DND-41 (cell line): Measurements from ENCODE around the gene MAP3K9.
"Not testable (repeated sequence)": the region's sequence is repeated elsewhere in the genome, so short reads cannot be mapped to it uniquely, and the experiment has no call there.

Experiments used
- ATAC-seq: fragments of 200-7000 bp; cut with Tn5 transposase; 3 replicates; pipeline ENCODE4 v1.9.1; 2021; ENCODE audit warnings: low read depth; ENCODE audit not compliant: insufficient read depth
- DNase-seq: peaks from one replicate; pipeline ENCODE4 v3.0.0-alpha.2; 2020
- H2AFZ ChIP-seq: 2 replicates; pipeline ENCODE4 v1.6.0; 2012; ENCODE audit warnings: low read depth, low read length
- H3K27ac ChIP-seq: 2 replicates; pipeline ENCODE4 v1.5.1; 2012; ENCODE audit warnings: low read length, inconsistent platforms
- H3K27me3 ChIP-seq: fragments of 200-600 bp; sonication (generic); 2 replicates; pipeline ENCODE4 v1.6.0; 2012; ENCODE audit warnings: low read length, mild to moderate bottlenecking, inconsistent platforms; ENCODE audit not compliant: insufficient read depth, poor library complexity
- H3K36me3 ChIP-seq: 2 replicates; pipeline ENCODE4 v1.5.1; 2012; ENCODE audit warnings: low read length, inconsistent platforms; ENCODE audit not compliant: insufficient read depth
- H3K4me1 ChIP-seq: 2 replicates; pipeline ENCODE4 v1.5.1; 2012; ENCODE audit warnings: mild to moderate bottlenecking, low read length; ENCODE audit not compliant: insufficient read depth
- H3K4me2 ChIP-seq: 2 replicates; pipeline ENCODE4 v1.6.0; 2012; ENCODE audit warnings: mild to moderate bottlenecking, moderate library complexity, low read length, inconsistent platforms; ENCODE audit not compliant: insufficient read depth
- H3K4me3 ChIP-seq, 2 experiments: fragments of 200-600 bp in 1 of 2; shearing (Covaris generic) in 1 of 2; 2 replicates each; pipeline ENCODE4 v1.5.1; 2012 to 2016; ENCODE audit warnings: inconsistent platforms in 2 of 2, low read length in 2 of 2, mild to moderate bottlenecking in 2 of 2, low read depth in 1 of 2, moderate library complexity in 1 of 2
- H3K79me2 ChIP-seq: 2 replicates; pipeline ENCODE4 v1.6.0; 2012; ENCODE audit warnings: low read length, inconsistent platforms; ENCODE audit not compliant: insufficient read depth
- H3K9ac ChIP-seq: 2 replicates; pipeline ENCODE4 v1.6.0; 2012; ENCODE audit warnings: low read depth, mild to moderate bottlenecking, inconsistent platforms, low read length, moderate library complexity
- H3K9me3 ChIP-seq: 2 replicates; pipeline ENCODE4 v1.5.1; 2012; ENCODE audit warnings: low read length, moderate library complexity, mild to moderate bottlenecking, inconsistent platforms; ENCODE audit not compliant: insufficient read depth, severe bottlenecking
- H4K20me1 ChIP-seq: 2 replicates; pipeline ENCODE4 v1.6.0; 2012; ENCODE audit warnings: low read length; ENCODE audit not compliant: insufficient read depth
- CTCF ChIP-seq: IDR thresholded peaks from 2 replicates; pipeline ENCODE4 v1.5.1; 2012; ENCODE audit warnings: borderline replicate concordance, low read length, moderate library complexity, mild to moderate bottlenecking; ENCODE audit not compliant: poor library complexity, severe bottlenecking; ENCODE audit errors: extremely low read depth
- EZH2 ChIP-seq: IDR thresholded peaks from 3 replicates; pipeline ENCODE4 v1.6.1; 2012; ENCODE audit warnings: borderline replicate concordance, low read depth, mild to moderate bottlenecking, moderate library complexity, low read length, inconsistent platforms; ENCODE audit not compliant: severe bottlenecking

The MAP3K9 gene

DNA sequence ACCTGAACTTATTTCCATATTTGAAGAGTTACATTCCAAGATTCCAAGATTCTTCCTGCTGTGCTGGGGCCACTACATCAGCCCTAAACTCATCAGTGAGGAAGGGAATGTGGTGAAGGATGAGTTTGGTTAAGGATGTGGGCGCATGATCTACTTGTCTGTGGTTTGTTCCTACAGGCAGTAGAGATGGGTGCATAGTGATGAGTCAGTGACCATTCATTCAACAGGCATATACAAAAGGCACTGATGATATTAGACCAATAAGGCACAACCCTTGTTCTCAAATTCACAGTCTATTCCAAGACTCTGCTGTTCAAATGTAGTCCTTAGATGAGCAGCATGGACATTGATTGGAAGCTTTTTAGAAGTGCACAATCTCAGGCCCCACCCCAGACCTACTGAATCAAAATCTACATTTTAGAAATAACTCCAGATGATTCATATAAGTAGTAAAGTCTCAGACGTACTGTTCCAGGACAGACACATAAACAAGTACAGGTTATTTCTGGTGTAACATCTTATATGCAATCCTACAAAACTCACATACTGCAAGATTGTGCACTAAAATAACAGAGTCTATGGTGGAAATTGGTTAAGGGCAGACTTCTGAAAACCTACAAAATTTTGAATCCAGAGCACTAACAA lies 47.7 kb upstream of the MAP3K9 start:
- no peaks in the 10 kb centered on the region for H3K36me3 ChIP-seq
- DNase-seq (no peak), ATAC-seq (peak; percentile 66; the same call in 2 of the 3 replicates)
- H4K20me1 ChIP-seq, result no peaks in the 10 kb centered on the region
- no peak overlapping the region for H3K4me2 ChIP-seq
- no peaks in the 10 kb centered on the region for H3K9me3 ChIP-seq
- no peak overlapping the region for H3K9ac ChIP-seq
- no peaks in the 10 kb centered on the region for H3K79me2 ChIP-seq
- TF ChIP-seq EZH2, result no peak
- no peak for TF ChIP-seq CTCF
- no peak overlapping the region for H3K4me3 ChIP-seq
- no peak overlapping the region for H2AFZ ChIP-seq
- no peaks in the 10 kb centered on the region for H3K27me3 ChIP-seq
- no peaks in the 10 kb centered on the region for H3K4me1 ChIP-seq
- no peak overlapping the region for H3K27ac ChIP-seq

GRCh38 chr14:70855486-70855885 lies 46.2 kb upstream of the MAP3K9 start:
- Histone ChIP-seq H3K4me2 (no peak overlapping the region), H3K9me3 (no peaks in the 10 kb centered on the region), H3K4me1 (no peaks in the 10 kb centered on the region), H3K36me3 (no peaks in the 10 kb centered on the region), H3K4me3 (no peak overlapping the region), H3K27me3 (no peaks in the 10 kb centered on the region), H4K20me1 (no peaks in the 10 kb centered on the region), H3K27ac (no peak overlapping the region), H3K79me2 (no peaks in the 10 kb centered on the region), H2AFZ (no peak overlapping the region), H3K9ac (no peak overlapping the region)
- TF ChIP-seq CTCF (no peak), EZH2 (no peak)
- ATAC-seq, result no peak
- DNase-seq, result no peak

GRCh38 chr14:70853658-70854057 lies 44.3 kb upstream of the MAP3K9 start:
- H3K79me2 ChIP-seq, H3K4me2 ChIP-seq, DNase-seq, H3K4me1 ChIP-seq, H3K27ac ChIP-seq, H3K9ac ChIP-seq, ATAC-seq, H2AFZ ChIP-seq, H4K20me1 ChIP-seq, H3K9me3 ChIP-seq, H3K36me3 ChIP-seq, H3K27me3 ChIP-seq, H3K4me3 ChIP-seq: not testable (repeated sequence)

DNA sequence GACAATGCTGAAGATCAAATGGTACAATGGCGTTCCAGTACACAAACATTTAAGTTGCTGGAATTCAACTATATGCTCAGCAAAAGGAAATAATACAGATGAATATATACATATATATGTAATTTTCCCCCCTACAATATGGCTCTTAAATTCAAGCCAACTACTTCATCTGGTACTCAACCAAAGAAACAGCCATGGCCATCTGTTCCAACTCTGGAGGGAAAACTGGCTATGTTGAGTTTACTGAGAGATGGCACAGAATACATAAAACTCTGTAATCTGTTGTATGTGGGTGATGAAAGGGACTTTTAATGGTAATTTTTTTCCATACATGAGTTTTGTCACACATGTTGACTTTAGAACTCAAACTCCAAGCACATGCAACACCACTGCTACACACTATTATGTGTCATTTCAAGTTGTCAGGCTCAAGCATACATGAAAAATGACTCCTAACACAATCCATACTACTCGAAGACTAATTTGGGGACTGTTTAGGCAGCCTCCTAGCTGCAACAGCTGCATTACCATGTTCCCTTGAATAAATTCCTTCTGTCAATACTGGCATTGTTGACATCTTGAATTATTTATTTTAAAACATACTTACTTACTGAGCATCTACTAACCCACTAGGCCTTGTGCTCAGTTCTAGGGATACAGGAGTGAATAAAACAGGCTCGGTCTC lies 38.2 kb upstream of the MAP3K9 start:
- Histone ChIP-seq H3K36me3 (no peaks in the 10 kb centered on the region), H3K4me1 (no peaks in the 10 kb centered on the region), H3K9ac (no peak overlapping the region), H2AFZ (no peak overlapping the region), H3K79me2 (no peaks in the 10 kb centered on the region), H3K27me3 (no peaks in the 10 kb centered on the region), H3K27ac (no peak overlapping the region), H3K9me3 (no peaks in the 10 kb centered on the region), H3K4me3 (no peak overlapping the region), H4K20me1 (no peaks in the 10 kb centered on the region), H3K4me2 (no peak overlapping the region)
- no peak for ATAC-seq
- DNase-seq, result no peak
- no peak for TF ChIP-seq EZH2
- no peak for TF ChIP-seq CTCF
